Thoracic aorta (tissue), 2 donors: ENCODE data around the gene SURF2. TPM values are rescaled to one million over a fixed set of nuclear protein-coding genes. Genes with fewer than 3 reads are reported as not detected.

ENCODE experiments used
- ATAC-seq: fragments of 150-250 bp; one replicate; pipeline ENCODE4 v1.8.0; 2017; ENCODE audit warnings: low read depth; ENCODE audit not compliant: insufficient number of reproducible peaks, low FRiP score
- DNase-seq: peaks from one replicate; pipeline ENCODE4 v3.0.0-alpha.2; 2020; ENCODE audit warnings: low spot score
- H3K27ac ChIP-seq, 2 donors: fragments of 200-600 bp; sonication (generic); 1 replicate in 1 of 2; 2 replicates in 1 of 2; pipeline ENCODE4 v1.5.1; 2016; ENCODE audit warnings: mild to moderate bottlenecking in 2 of 2, moderate library complexity in 2 of 2
- H3K27me3 ChIP-seq: fragments of 200-600 bp; sonication (generic); replicated peaks from 2 replicates; pipeline ENCODE4 v1.6.0; 2016; ENCODE audit warnings: mild to moderate bottlenecking; ENCODE audit not compliant: insufficient read depth
- H3K36me3 ChIP-seq: fragments of 200-600 bp; sonication (generic); one replicate; pipeline ENCODE4 v1.5.1; 2016
- H3K4me1 ChIP-seq, 2 donors: fragments of 200-600 bp; sonication (generic); 1 replicate in 1 of 2; 2 replicates in 1 of 2; pipeline versions ENCODE4 v1.5.1 to v1.6.0; 2016; ENCODE audit warnings: low read depth in 2 of 2, mild to moderate bottlenecking in 1 of 2; ENCODE audit not compliant: control insufficient read depth in 1 of 2
- H3K4me3 ChIP-seq: fragments of 200-600 bp; sonication (generic); 2 replicates; pipeline ENCODE4 v1.5.1; 2016; ENCODE audit warnings: mild to moderate bottlenecking
- H3K9me3 ChIP-seq: fragments of 200-600 bp; sonication (generic); 2 replicates; pipeline ENCODE4 v1.5.1; 2016
- total RNA-seq, 2 donors: library from RNA; depleted of rRNA; stranded (reverse); fragments of >200 nt; gene quantifications; one replicate each; pipeline versions ENCODE4 v1.1.0 to v1.2.3, GENCODE V29; 2016
- TF ChIP-seq, protein P1 (sequence below): fragments of 200-600 bp; sonication (generic); IDR thresholded peaks from one replicate; pipeline ENCODE4 v1.5.1; 2019; ENCODE audit warnings: antibody characterized with exemption

The SURF2 gene
- total RNA-seq, 2 donors from 2014 or later: 7.0 to 13.3 TPM

DNA sequence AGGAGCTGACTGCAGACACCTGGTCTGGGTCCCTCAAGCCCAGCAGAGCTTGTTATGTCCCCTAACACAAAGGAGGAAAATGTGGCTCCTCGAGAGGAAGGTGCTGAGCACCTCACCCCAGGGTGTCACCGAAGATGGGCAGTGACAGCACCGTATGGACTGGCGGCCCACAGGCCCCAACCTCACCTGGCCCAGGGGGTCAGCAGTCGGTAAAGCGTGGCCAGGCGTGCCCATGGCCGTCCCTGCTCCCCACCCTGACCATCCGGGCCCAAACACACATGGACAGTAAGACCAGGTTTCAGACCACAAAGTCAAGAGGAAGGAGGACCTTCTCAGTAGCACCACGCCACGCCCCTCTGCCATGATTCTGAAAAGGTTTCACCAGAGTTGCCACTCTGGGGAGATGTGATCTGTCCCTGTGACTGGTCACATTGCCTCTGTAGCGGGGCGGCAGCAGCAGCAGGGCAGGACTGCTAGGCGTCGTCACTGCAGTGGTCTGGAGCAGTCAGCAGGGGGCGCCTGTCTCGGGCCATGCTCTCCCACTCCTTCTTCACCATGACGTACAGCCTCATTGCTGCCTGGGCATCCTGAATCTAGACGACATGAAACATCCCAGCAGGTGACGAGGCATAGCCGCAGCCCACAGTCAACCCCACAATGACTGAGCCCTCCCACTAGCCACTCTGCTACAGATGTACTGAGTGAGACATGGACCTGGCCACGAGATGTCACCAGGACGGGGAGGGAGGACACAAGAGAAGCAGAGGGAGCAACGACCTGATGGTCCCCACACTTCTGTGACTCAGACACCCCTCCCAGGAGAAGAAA is 50.3 kb downstream of the SURF2 start:
- TF ChIP-seq, protein P1, sequence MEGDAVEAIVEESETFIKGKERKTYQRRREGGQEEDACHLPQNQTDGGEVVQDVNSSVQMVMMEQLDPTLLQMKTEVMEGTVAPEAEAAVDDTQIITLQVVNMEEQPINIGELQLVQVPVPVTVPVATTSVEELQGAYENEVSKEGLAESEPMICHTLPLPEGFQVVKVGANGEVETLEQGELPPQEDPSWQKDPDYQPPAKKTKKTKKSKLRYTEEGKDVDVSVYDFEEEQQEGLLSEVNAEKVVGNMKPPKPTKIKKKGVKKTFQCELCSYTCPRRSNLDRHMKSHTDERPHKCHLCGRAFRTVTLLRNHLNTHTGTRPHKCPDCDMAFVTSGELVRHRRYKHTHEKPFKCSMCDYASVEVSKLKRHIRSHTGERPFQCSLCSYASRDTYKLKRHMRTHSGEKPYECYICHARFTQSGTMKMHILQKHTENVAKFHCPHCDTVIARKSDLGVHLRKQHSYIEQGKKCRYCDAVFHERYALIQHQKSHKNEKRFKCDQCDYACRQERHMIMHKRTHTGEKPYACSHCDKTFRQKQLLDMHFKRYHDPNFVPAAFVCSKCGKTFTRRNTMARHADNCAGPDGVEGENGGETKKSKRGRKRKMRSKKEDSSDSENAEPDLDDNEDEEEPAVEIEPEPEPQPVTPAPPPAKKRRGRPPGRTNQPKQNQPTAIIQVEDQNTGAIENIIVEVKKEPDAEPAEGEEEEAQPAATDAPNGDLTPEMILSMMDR: peak; percentile 86
- no peak overlapping the region for H3K4me3 ChIP-seq
- no peaks in the 10 kb centered on the region for H3K27me3 ChIP-seq
- no peak for ATAC-seq
- H3K9me3 ChIP-seq: no peaks in the 10 kb centered on the region
- H3K36me3 ChIP-seq: peaks cover 50% of the 10 kb centered on the region
- no peak for DNase-seq
- no peak overlapping the region for H3K27ac ChIP-seq
- H3K4me1 ChIP-seq: no peaks in the 10 kb centered on the region

DNA sequence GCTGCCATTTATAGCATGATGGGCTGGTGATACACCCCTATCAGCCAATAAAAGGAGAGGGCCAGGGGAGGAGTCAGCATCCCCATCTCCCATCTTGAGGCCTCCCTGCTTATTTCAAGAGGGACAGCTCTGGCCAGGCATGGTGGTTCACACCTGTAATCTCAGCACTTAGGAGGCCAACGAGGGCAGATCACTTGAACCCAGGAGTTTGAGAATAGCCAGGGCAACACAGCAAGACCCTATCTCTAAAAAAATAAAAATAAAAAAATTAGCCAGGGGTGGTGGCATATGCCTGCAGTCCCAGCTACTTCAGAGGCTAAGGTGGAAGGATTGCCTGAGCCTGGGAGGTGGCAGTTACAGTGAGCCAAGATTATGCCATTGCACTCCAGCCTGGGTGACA is 51.7 kb downstream of the SURF2 start:
- Histone ChIP-seq H3K4me3 (no peak overlapping the region), H3K27ac (no peak overlapping the region), H3K9me3 (no peaks in the 10 kb centered on the region), H3K36me3 (peaks cover 59% of the 10 kb centered on the region), H3K4me1 (no peaks in the 10 kb centered on the region), H3K27me3 (no peaks in the 10 kb centered on the region)
- TF ChIP-seq, protein P1: no peak
- no peak for ATAC-seq
- DNase-seq: no peak

Other genes starting within 250 kb of the SURF2 start
- 10 to 100 TPM; 30.3 to 98.8 TPM for gene RALGDS, start 235.3 kb upstream of the SURF2 start, total RNA-seq
- gene GBGT1, start 192.6 kb upstream of the SURF2 start, total RNA-seq: 10 to 100 TPM; 45.5 to 46.8 TPM
- gene OBP2B, start 147.3 kb upstream of the SURF2 start, total RNA-seq: not detected
- under 1 TPM; 0.14 to 0.21 TPM for gene ABO, start 81.3 kb upstream of the SURF2 start, total RNA-seq
- gene SURF6, start 20.4 kb upstream of the SURF2 start, total RNA-seq: 10 to 100 TPM; 11.6 to 46.1 TPM
- 10 to 100 TPM; 50.0 to 51.2 TPM for gene MED22, start 8.4 kb upstream of the SURF2 start, total RNA-seq
- 100 to 1,000 TPM; 889 to 895 TPM for gene RPL7A, start 8.3 kb upstream of the SURF2 start, total RNA-seq
- gene SURF1, start 63 bp upstream of the SURF2 start, total RNA-seq: 10 to 100 TPM; 47.6 to 66.6 TPM
- 100 to 1,000 TPM; 152 to 154 TPM for gene SURF4, start 19.5 kb downstream of the SURF2 start, total RNA-seq
- under 1 TPM in 1 of 2 donors, not detected in 1; 0.42 TPM for gene STKLD1, start 19.8 kb downstream of the SURF2 start, total RNA-seq
- 10 to 100 TPM in 1 of 2 donors, 1 to 10 TPM in 1; 7.7 to 18.6 TPM for gene REXO4, start 61.5 kb downstream of the SURF2 start, total RNA-seq
- gene ADAMTS13, start 65.8 kb downstream of the SURF2 start, total RNA-seq: 1 to 10 TPM; 1.3 to 6.0 TPM
- gene CACFD1, start 103.4 kb downstream of the SURF2 start, total RNA-seq: 10 to 100 TPM; 15.8 to 19.5 TPM
- gene SLC2A6, start 122.5 kb downstream of the SURF2 start, total RNA-seq: 1 to 10 TPM; 4.6 to 8.8 TPM
- gene MYMK, start 168.4 kb downstream of the SURF2 start, total RNA-seq: not detected
- 1 to 10 TPM; 2.8 to 5.5 TPM for gene ADAMTSL2, start 178.2 kb downstream of the SURF2 start, total RNA-seq